ENCODE results near the gene BECN2.
A peak's percentile ranks its signal among the peaks of the same experiment; 100 is the strongest.
"Not testable (repeated sequence)": the region's sequence is repeated elsewhere in the genome, so short reads cannot be mapped to it uniquely, and the experiment has no call there.

Gene BECN2

GRCh38 chr1:241985787-241986186, 28.2 kb downstream of the BECN2 start:
- Histone ChIP-seq H3K4me1 (ENCODE audit: control insufficient read depth, low read depth, low read length) (no peaks in the 10 kb centered on the region), H3K36me3 (ENCODE audit: control insufficient read depth, low read depth, low read length) (no peaks in the 10 kb centered on the region), H3K9ac (ENCODE audit: low read length) (no peak overlapping the region), H3K4me3 (ENCODE audit: low read length) (no peak overlapping the region), H3K9me3 (ENCODE audit: control insufficient read depth, low read depth, low read length) (no peaks in the 10 kb centered on the region), H3K27me3 (ENCODE audit: control insufficient read depth, insufficient read depth, low read length) (no peaks in the 10 kb centered on the region), H3K27ac (ENCODE audit: low read length) (no peak overlapping the region)

DNA sequence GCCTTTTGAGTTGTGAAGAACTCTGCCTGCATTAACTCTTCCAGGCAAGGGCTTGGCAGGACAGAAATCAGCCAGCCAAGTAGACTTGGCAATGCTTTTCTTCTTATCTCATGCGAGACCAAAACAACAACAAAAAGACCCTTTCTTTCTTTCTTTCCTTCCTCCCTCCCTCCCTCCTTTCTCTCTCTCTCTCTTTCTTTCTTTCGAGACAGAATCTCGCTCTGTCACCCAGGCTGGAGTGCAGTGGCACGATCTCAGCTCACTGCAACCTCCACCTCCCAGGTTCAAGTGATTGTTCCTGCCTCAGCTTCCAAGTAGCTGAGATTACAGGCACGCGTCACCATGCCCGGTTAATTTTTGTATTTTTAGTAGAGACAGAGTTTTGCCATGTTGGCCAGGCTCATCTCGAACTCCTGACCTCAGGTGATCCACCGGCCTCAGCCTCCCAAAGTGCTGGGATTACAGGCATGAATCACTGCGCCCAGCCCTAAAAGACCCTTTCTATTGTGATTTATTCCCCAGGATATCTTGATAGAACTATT, 30.9 kb downstream of the BECN2 start:
- not testable (repeated sequence) for H3K4me3 ChIP-seq (ENCODE audit: low read length); H3K9ac ChIP-seq (ENCODE audit: low read length); H3K4me1 ChIP-seq (ENCODE audit: control insufficient read depth, low read depth, low read length); H3K27me3 ChIP-seq (ENCODE audit: control insufficient read depth, insufficient read depth, low read length); H3K27ac ChIP-seq (ENCODE audit: low read length); H3K9me3 ChIP-seq (ENCODE audit: control insufficient read depth, low read depth, low read length); H3K36me3 ChIP-seq (ENCODE audit: control insufficient read depth, low read depth, low read length)

DNA sequence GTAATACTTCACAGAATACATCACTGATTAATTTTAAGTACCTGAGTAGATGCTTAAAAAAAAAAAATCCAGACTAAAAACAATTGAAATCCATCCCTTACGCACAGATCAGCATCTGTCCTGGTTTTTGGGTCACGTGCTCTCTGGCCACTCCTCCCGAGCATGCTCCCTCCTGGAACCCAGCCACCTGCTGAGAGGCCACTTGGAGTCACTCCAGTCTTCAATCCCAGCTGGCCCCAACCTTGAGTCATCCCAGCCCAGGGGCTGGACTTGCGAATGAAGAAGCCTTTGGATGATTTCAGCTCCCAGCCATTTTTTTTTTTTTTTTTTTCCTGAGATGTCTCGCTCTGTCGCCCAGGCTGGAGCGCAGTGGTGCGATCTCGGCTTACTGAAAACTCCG, 32.5 kb downstream of the BECN2 start:
- Histone ChIP-seq H3K27me3 (ENCODE audit: control insufficient read depth, insufficient read depth, low read length) (no peaks in the 10 kb centered on the region), H3K27ac (ENCODE audit: low read length) (no peak overlapping the region), H3K4me3 (ENCODE audit: low read length) (no peak overlapping the region), H3K36me3 (ENCODE audit: control insufficient read depth, low read depth, low read length) (no peaks in the 10 kb centered on the region), H3K9ac (ENCODE audit: low read length) (no peak overlapping the region), H3K4me1 (ENCODE audit: control insufficient read depth, low read depth, low read length) (no peaks in the 10 kb centered on the region), H3K9me3 (ENCODE audit: control insufficient read depth, low read depth, low read length) (no peaks in the 10 kb centered on the region)

- Histone ChIP-seq H3K27ac (ENCODE audit: low read length) (no peak overlapping the region), H3K9ac (ENCODE audit: low read length) (no peak overlapping the region), H3K4me3 (ENCODE audit: low read length) (no peak overlapping the region), H3K4me1 (ENCODE audit: control insufficient read depth, low read depth, low read length) (no peaks in the 10 kb centered on the region), H3K36me3 (ENCODE audit: control insufficient read depth, low read depth, low read length) (no peaks in the 10 kb centered on the region), H3K27me3 (ENCODE audit: control insufficient read depth, insufficient read depth, low read length) (peaks cover 5% of the 10 kb centered on the region), H3K9me3 (ENCODE audit: control insufficient read depth, low read depth, low read length) (no peaks in the 10 kb centered on the region)
These were observed 35.2 kb downstream of the BECN2 start for GRCh38 chr1:241992734-241993133.

DNA sequence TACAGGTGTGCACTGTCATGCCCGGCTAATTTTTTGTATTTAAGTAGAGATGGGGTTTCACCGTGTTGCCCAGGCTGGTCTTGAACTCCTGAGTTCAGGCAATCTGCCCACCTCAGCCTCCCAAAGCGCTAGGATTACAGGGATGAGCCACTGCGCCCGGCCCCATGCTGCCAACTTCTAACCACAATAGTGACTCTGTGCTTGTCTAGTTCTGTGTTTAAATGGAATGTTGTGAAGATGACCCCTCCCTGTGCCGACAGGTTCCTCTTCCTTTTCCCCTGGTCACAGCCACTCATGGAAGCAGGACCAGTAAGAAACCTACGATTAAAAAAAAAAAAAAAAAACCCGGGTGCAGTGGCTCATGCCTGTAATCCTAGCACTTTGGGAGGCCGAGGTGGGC, 36.6 kb downstream of the BECN2 start:
- no peak overlapping the region for H3K4me3 ChIP-seq (ENCODE audit: low read length)
- H3K36me3 ChIP-seq (ENCODE audit: control insufficient read depth, low read depth, low read length): no peaks in the 10 kb centered on the region
- peaks cover 2% of the 10 kb centered on the region for H3K4me1 ChIP-seq (ENCODE audit: control insufficient read depth, low read depth, low read length)
- H3K27me3 ChIP-seq (ENCODE audit: control insufficient read depth, insufficient read depth, low read length): peaks cover 7% of the 10 kb centered on the region
- H3K27ac ChIP-seq (ENCODE audit: low read length): no peak overlapping the region
- H3K9ac ChIP-seq (ENCODE audit: low read length): no peak overlapping the region
- no peaks in the 10 kb centered on the region for H3K9me3 ChIP-seq (ENCODE audit: control insufficient read depth, low read depth, low read length)

DNA sequence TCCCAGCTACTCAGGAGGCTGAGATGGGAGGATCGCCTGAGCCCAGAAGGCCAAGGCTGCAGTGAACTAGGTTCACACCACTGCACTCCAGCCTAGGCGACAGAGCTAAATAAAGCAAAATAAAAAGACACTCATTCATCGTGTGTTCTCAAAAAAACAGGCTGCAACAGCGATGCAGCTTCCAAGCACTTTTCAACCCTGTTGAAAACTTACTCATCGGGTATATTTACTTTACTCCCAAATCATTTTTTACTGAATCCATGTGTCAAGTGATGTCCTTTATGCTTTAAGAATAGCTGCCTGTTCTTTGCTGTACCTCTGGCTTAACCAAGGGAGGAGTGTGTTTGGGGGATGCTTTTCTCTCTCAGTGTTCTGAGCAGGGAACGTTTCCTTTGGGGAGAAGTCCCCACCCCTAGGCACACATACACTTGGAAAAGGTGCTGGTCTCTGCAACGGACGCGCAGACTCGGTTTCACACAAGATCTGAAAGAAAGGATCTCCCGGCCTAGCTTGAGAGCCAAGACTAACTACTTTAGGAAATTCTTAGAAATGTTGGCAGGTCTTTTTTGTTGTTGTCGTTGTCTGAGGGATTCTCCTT, 39.9 kb downstream of the BECN2 start:
- Histone ChIP-seq H3K9ac (ENCODE audit: low read length) (no peak overlapping the region), H3K9me3 (ENCODE audit: control insufficient read depth, low read depth, low read length) (no peaks in the 10 kb centered on the region), H3K4me3 (ENCODE audit: low read length) (no peak overlapping the region), H3K27ac (ENCODE audit: low read length) (no peak overlapping the region), H3K4me1 (ENCODE audit: control insufficient read depth, low read depth, low read length) (peaks cover 4% of the 10 kb centered on the region), H3K36me3 (ENCODE audit: control insufficient read depth, low read depth, low read length) (no peaks in the 10 kb centered on the region), H3K27me3 (ENCODE audit: control insufficient read depth, insufficient read depth, low read length) (peaks cover 7% of the 10 kb centered on the region)

GRCh38 chr1:241998412-241998921, 40.9 kb downstream of the BECN2 start:
- Histone ChIP-seq H3K9me3 (ENCODE audit: control insufficient read depth, low read depth, low read length) (no peaks in the 10 kb centered on the region), H3K27me3 (ENCODE audit: control insufficient read depth, insufficient read depth, low read length) (peaks cover 7% of the 10 kb centered on the region), H3K9ac (ENCODE audit: low read length) (no peak overlapping the region), H3K27ac (ENCODE audit: low read length) (no peak overlapping the region), H3K4me3 (ENCODE audit: low read length) (peak overlapping the region; percentile 61), H3K4me1 (ENCODE audit: control insufficient read depth, low read depth, low read length) (peaks cover 4% of the 10 kb centered on the region), H3K36me3 (ENCODE audit: control insufficient read depth, low read depth, low read length) (no peaks in the 10 kb centered on the region)

DNA sequence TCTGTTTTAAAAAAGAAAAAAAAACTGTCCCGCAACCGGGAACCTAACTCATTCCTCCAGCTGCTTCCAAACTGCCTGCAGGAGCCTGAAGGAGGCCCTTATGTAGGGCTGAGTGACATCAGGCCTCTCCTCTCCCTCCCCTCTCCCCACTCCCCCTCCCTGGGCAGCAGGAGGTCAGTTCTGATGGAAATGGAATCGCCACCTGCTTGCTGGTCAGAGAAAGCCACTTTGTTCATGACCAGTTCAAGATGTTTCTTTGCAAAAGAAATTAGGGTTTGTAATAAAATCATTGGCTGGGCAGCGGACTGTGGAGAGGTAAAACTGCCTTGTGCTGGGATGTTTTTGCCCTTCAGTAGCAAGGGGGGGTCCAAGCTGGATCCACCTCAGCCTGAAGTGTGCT, 41.5 kb downstream of the BECN2 start, which contains the start of gene MAP1LC3C:
Gene MAP1LC3C, minus strand, starts transcription at position 73 of the 400 bp plus-strand sequence. CDS start 90 bp downstream, outside the sequence.
- Histone ChIP-seq H3K27ac (ENCODE audit: low read length) (no peak within 1 kb of the TSS), H3K4me1 (ENCODE audit: control insufficient read depth, low read depth, low read length) (peaks cover 4% of the 10 kb centered on the region), H3K36me3 (ENCODE audit: control insufficient read depth, low read depth, low read length) (no peaks in the 10 kb centered on the region), H3K9ac (ENCODE audit: low read length) (no peak within 1 kb of the TSS), H3K27me3 (ENCODE audit: control insufficient read depth, insufficient read depth, low read length) (peaks cover 7% of the 10 kb centered on the region), H3K4me3 (ENCODE audit: low read length) (peak within 1 kb of the TSS; percentile 61), H3K9me3 (ENCODE audit: control insufficient read depth, low read depth, low read length) (no peaks in the 10 kb centered on the region)

GRCh38 chr1:242000434-242000833, 42.9 kb downstream of the BECN2 start:
- Histone ChIP-seq H3K27ac (ENCODE audit: low read length) (no peak overlapping the region), H3K4me1 (ENCODE audit: control insufficient read depth, low read depth, low read length) (peaks cover 4% of the 10 kb centered on the region), H3K27me3 (ENCODE audit: control insufficient read depth, insufficient read depth, low read length) (peaks cover 7% of the 10 kb centered on the region), H3K9me3 (ENCODE audit: control insufficient read depth, low read depth, low read length) (no peaks in the 10 kb centered on the region), H3K36me3 (ENCODE audit: control insufficient read depth, low read depth, low read length) (no peaks in the 10 kb centered on the region), H3K9ac (ENCODE audit: low read length) (no peak overlapping the region), H3K4me3 (ENCODE audit: low read length) (no peak overlapping the region)

GRCh38 chr1:242002072-242002471, 44.5 kb downstream of the BECN2 start:
- no peaks in the 10 kb centered on the region for H3K9me3 ChIP-seq (ENCODE audit: control insufficient read depth, low read depth, low read length)
- no peak overlapping the region for H3K27ac ChIP-seq (ENCODE audit: low read length)
- H3K9ac ChIP-seq (ENCODE audit: low read length): no peak overlapping the region
- H3K36me3 ChIP-seq (ENCODE audit: control insufficient read depth, low read depth, low read length): no peaks in the 10 kb centered on the region
- peaks cover 4% of the 10 kb centered on the region for H3K4me1 ChIP-seq (ENCODE audit: control insufficient read depth, low read depth, low read length)
- peaks cover 7% of the 10 kb centered on the region for H3K27me3 ChIP-seq (ENCODE audit: control insufficient read depth, insufficient read depth, low read length)
- no peak overlapping the region for H3K4me3 ChIP-seq (ENCODE audit: low read length)

DNA sequence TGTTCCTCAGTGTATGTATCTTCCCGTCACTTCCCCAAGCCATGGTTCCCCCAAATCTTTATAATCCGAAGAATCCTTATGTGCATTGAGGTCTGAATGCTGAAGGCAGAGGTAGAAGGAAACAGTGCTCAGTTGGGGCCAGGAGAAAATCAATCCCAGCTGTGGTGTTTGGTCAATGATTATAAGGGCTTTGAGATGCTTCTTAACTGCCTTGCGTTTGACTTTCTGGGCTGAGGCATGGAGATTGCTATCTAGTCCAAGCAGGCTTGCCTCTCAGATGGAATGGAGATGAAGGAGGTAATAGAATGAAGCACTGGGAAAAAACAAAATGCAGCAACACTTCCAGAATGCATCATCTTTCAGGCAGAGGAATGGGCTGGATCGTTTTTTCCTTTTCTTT, 44.9 kb downstream of the BECN2 start:
- Histone ChIP-seq H3K9me3 (ENCODE audit: control insufficient read depth, low read depth, low read length) (no peaks in the 10 kb centered on the region), H3K27me3 (ENCODE audit: control insufficient read depth, insufficient read depth, low read length) (peaks cover 4% of the 10 kb centered on the region), H3K9ac (ENCODE audit: low read length) (no peak overlapping the region), H3K27ac (ENCODE audit: low read length) (no peak overlapping the region), H3K4me3 (ENCODE audit: low read length) (no peak overlapping the region), H3K36me3 (ENCODE audit: control insufficient read depth, low read depth, low read length) (no peaks in the 10 kb centered on the region), H3K4me1 (ENCODE audit: control insufficient read depth, low read depth, low read length) (peaks cover 4% of the 10 kb centered on the region)
